Measurements from ENCODE around the gene RAB18. TPM values are rescaled to one million over a fixed set of nuclear protein-coding genes. Genes with fewer than 3 reads are reported as not detected.
"Not testable (repeated sequence)": the region's sequence is repeated elsewhere in the genome, so short reads cannot be mapped to it uniquely, and the experiment has no call there.

Gene RAB18
- total RNA-seq, 4 donors from 2014 or later = 39.9 to 102 (median 66.4) TPM

- 79 to 80% methylated on average over 7 of the region's 7 CpGs for WGBS, 2 donors
- intact Hi-C loops (cut with DNase I; ENCODE audit: low total_unique reads) = no loop called here
- no peak for DNase-seq (ENCODE audit: low spot score in 2 of 2)
- no peak overlapping the region for H3K4me3 ChIP-seq (ENCODE audit: low read depth, poor library complexity, severe bottlenecking)
- TF ChIP-seq CTCF (IDR thresholded peaks at IDR 0.05) (no peak), POLR2A (IDR thresholded peaks at IDR 0.05) (no peak)
Observed at GRCh38 chr10:27568196-27569175, 64.4 kb downstream of the RAB18 start.

GRCh38 chr10:27569946-27570345 is 65.8 kb downstream of the RAB18 start:
- no peak for DNase-seq (ENCODE audit: low spot score in 2 of 2)
- intact Hi-C loops (cut with DNase I; ENCODE audit: low total_unique reads) = no loop called here
- 78 to 80% methylated on average over 4 of the region's 4 CpGs for WGBS, 2 donors
- H3K4me3 ChIP-seq (ENCODE audit: low read depth, poor library complexity, severe bottlenecking) = no peak overlapping the region
- no peak for TF ChIP-seq POLR2A (IDR thresholded peaks at IDR 0.05)
- TF ChIP-seq CTCF (IDR thresholded peaks at IDR 0.05) = no peak

- 54 to 63% methylated on average over 5 of the region's 5 CpGs for WGBS, 2 donors
- DNase-seq (ENCODE audit: low spot score in 2 of 2) = peak in 1 of 2 donors; percentile 58
- H3K4me3 ChIP-seq (ENCODE audit: low read depth, poor library complexity, severe bottlenecking); intact Hi-C loops (cut with DNase I; ENCODE audit: low total_unique reads): not testable (repeated sequence)
Observed at GRCh38 chr10:27577038-27577437, 72.9 kb downstream of the RAB18 start.

GRCh38 chr10:27578316-27578715 is 74.2 kb downstream of the RAB18 start:
- no peak for DNase-seq (ENCODE audit: low spot score in 2 of 2)
- intact Hi-C loops (cut with DNase I; ENCODE audit: low total_unique reads) = no loop called here
- TF ChIP-seq CTCF (IDR thresholded peaks at IDR 0.05) = no peak
- TF ChIP-seq POLR2A (IDR thresholded peaks at IDR 0.05) = no peak
- no peak overlapping the region for H3K4me3 ChIP-seq (ENCODE audit: low read depth, poor library complexity, severe bottlenecking)
- WGBS, 2 donors = 58 to 61% methylated on average over 4 of the region's 4 CpGs

- H3K4me3 ChIP-seq (ENCODE audit: low read depth, poor library complexity, severe bottlenecking) = no peak overlapping the region
- no peak for DNase-seq (ENCODE audit: low spot score in 2 of 2)
- 85 to 90% methylated on average over 4 of the region's 4 CpGs for WGBS, 2 donors
- intact Hi-C loops (cut with DNase I; ENCODE audit: low total_unique reads) = no loop called here
- TF ChIP-seq POLR2A (IDR thresholded peaks at IDR 0.05) = no peak
- no peak for TF ChIP-seq CTCF (IDR thresholded peaks at IDR 0.05)
Observed at GRCh38 chr10:27581225-27581624, 77.1 kb downstream of the RAB18 start.

GRCh38 chr10:27584302-27584701 is 80.2 kb downstream of the RAB18 start:
- 67 to 81% methylated on average over 2 of the region's 2 CpGs for WGBS, 2 donors
- TF ChIP-seq CTCF (IDR thresholded peaks at IDR 0.05) (no peak), POLR2A (IDR thresholded peaks at IDR 0.05) (no peak)
- DNase-seq (ENCODE audit: low spot score in 2 of 2) = no peak
- intact Hi-C loops (cut with DNase I; ENCODE audit: low total_unique reads) = no loop called here
- no peak overlapping the region for H3K4me3 ChIP-seq (ENCODE audit: low read depth, poor library complexity, severe bottlenecking)

Other genes with a start within 250 kb of the RAB18 start
- gene MKX, start 241.5 kb downstream of the RAB18 start, total RNA-seq = 1 to 10 TPM in 3 of 4 donors, under 1 TPM in 1; 0.84 to 1.3 (median 1.1) TPM

Data from lower leg skin (tissue), 4 donors.